ENCODE data around the gene TJAP1. TPM values are rescaled to one million over a fixed set of nuclear protein-coding genes. Genes with fewer than 3 reads are reported as not detected.
A peak's percentile ranks its signal among the peaks of the same experiment; 100 is the strongest.

TJAP1 gene, protein sequence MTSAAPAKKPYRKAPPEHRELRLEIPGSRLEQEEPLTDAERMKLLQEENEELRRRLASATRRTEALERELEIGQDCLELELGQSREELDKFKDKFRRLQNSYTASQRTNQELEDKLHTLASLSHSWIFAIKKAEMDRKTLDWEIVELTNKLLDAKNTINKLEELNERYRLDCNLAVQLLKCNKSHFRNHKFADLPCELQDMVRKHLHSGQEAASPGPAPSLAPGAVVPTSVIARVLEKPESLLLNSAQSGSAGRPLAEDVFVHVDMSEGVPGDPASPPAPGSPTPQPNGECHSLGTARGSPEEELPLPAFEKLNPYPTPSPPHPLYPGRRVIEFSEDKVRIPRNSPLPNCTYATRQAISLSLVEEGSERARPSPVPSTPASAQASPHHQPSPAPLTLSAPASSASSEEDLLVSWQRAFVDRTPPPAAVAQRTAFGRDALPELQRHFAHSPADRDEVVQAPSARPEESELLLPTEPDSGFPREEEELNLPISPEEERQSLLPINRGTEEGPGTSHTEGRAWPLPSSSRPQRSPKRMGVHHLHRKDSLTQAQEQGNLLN
- total RNA-seq (10 to 100 TPM; 32.1 to 40.0 (median 37.7) TPM), polyA plus RNA-seq (10 to 100 TPM; 13.5 to 32.1 (median 27.4) TPM)
- long read RNA-seq, donor 1, partial matches to known transcripts: 0 of 2 reads
- long read RNA-seq, donor 1, other reads (novel, unspliced or antisense): 0 of 2 reads
- long read RNA-seq, donor 2, partial matches to known transcripts: 8 of 8 reads
- long read RNA-seq, donor 2, other reads (novel, unspliced or antisense): 0 of 8 reads

DNA sequence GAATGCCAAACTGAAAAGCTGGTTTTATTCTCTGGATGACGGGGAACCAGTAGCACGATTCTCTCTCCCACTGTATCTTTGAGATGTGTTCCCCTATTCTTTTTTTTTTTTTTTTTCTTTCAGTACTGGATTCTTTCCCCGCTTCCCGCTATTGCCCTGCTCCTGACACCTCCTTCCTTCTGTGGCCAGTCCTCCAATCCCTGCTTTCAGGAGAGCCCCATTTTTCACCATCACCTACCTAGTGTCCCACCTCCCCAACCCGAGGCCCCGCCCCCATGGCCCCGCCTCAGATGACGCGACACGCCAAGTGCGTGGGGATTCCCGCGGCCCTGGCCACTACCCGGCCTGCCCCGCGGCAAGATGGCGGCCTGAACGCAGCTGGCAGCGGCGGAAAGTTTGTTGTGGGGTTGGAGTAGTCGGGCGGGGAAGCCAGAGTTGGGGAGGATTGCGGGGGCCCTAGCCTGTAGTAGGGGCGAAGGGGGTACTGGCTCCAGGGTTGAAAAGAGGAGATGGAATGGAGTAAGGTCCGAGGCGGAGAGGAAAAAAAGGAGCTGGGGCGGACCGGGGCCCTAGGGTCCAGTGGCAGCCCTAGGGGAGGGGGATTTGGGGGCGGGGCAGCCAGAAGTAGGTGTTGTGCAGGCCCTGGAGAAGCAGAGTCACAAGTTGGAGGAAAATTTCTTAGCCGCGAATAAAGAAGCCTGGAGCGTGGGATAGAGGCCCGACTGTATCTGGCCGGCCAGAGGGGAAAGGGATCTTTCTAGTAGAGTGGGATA lies at the start of gene TJAP1:
TJAP1 (plus strand) TSS at position 336 of the 773 bp plus-strand sequence. CDS start 21,432 bp downstream, outside the sequence.
- Histone ChIP-seq H3K27me3 (replicated peaks in 1 of 7) (peaks cover 0 to 2% (median 0%) of the 10 kb centered on the region in 7 donors), H3K4me1 (peaks cover 16 to 58% (median 40%) of the 10 kb centered on the region in 6 donors), H3K4me3 (peak within 1 kb of the TSS; percentile 53 to 84 (median 68)), H3K9me3 (no peaks in the 10 kb centered on the region), H3K36me3 (peaks cover 0 to 5% (median 0%) of the 10 kb centered on the region in 6 donors), H3K27ac (peak within 1 kb of the TSS; percentile 71 to 90 (median 84))
- TF ChIP-seq POLR2AphosphoS5 (IDR thresholded peaks at IDR 0.05): peak; percentile 95 to 96 (median 96)
- TF ChIP-seq POLR2A (IDR thresholded peaks at IDR 0.05): peak in 2 of 3 donors; percentile 11 to 24
- TF ChIP-seq, protein P1, sequence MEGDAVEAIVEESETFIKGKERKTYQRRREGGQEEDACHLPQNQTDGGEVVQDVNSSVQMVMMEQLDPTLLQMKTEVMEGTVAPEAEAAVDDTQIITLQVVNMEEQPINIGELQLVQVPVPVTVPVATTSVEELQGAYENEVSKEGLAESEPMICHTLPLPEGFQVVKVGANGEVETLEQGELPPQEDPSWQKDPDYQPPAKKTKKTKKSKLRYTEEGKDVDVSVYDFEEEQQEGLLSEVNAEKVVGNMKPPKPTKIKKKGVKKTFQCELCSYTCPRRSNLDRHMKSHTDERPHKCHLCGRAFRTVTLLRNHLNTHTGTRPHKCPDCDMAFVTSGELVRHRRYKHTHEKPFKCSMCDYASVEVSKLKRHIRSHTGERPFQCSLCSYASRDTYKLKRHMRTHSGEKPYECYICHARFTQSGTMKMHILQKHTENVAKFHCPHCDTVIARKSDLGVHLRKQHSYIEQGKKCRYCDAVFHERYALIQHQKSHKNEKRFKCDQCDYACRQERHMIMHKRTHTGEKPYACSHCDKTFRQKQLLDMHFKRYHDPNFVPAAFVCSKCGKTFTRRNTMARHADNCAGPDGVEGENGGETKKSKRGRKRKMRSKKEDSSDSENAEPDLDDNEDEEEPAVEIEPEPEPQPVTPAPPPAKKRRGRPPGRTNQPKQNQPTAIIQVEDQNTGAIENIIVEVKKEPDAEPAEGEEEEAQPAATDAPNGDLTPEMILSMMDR (IDR thresholded peaks at IDR 0.05 in 8 of 11, conservative IDR thresholded peaks at IDR 0.05 in 3 of 11): no peak
- intact Hi-C loops (cut with DNase I; ENCODE audit: low total_unique reads): no loop called here
- 1 to 2% (median 2%) methylated on average over 34 of the region's 34 CpGs for whole genome bisulfite sequencing, 5 donors
- DNase-seq: peak; percentile 99

DNA sequence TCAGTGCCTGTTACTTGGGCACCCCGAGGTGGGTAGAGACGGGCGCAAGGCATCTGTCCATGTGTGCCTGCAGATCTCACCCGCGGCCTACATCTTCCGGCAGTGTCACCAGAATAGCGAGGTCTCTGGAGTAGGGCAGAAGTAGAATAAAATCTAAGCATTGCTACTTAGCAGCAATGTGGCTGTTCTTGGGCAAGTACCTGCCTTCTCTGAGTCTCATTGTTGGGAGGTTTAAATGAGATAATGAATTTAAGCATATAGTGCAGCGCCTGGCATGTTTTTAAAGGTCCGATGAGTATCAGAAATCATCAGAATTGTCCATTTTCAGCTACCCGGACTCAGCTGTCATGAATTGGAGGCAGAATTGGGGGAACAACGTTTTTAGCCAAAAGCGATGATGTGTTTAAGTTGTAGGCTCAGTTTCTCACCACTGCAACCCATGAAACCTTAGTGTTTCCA lies 49.2 kb upstream of the TJAP1 start:
- H3K4me3 ChIP-seq: peak overlapping the region; percentile 62 to 97 (median 84)
- WGBS, 5 donors: 14 to 21% (median 18%) methylated on average over 12 of the region's 12 CpGs
- intact Hi-C loops (cut with DNase I; ENCODE audit: low total_unique reads): no loop called here
- no peaks in the 10 kb centered on the region for H3K9me3 ChIP-seq
- no peaks in the 10 kb centered on the region for H3K27me3 ChIP-seq (replicated peaks in 1 of 7)
- peaks cover 10 to 44% (median 28%) of the 10 kb centered on the region in 6 donors for H3K4me1 ChIP-seq
- peaks cover 0 to 25% (median 12%) of the 10 kb centered on the region in 6 donors for H3K36me3 ChIP-seq
- TF ChIP-seq POLR2AphosphoS5 (IDR thresholded peaks at IDR 0.05): no peak
- no peak for DNase-seq
- peak overlapping the region; percentile 82 to 96 (median 88) for H3K27ac ChIP-seq

DNA sequence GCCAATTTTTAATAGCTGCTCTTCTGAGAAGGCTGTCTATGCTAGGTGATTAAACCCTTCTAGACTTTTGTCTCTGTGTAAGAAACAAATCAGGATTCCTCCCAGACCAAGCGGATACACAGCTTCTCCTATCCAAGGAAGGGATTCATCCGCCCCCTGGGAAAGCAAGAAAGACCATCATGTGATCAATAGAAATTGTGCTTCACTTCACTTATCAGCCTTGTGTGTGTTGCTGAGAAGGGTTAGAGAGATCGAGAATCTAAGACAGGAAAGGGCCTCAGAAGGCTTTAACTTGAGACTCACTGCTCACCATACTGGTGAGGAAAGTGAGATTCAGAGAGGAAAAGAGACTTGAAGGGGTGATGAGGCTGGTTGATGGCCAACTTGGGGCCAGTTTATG lies 48.5 kb upstream of the TJAP1 start:
- 88 to 96% (median 91%) methylated on average over 3 of the region's 3 CpGs for WGBS, 5 donors
- TF ChIP-seq, protein P1 (IDR thresholded peaks at IDR 0.05 in 8 of 11, conservative IDR thresholded peaks at IDR 0.05 in 3 of 11): no peak
- TF ChIP-seq POLR2AphosphoS5 (IDR thresholded peaks at IDR 0.05) (no peak), POLR2A (IDR thresholded peaks at IDR 0.05) (no peak)
- Histone ChIP-seq H3K4me1 (peaks cover 10 to 44% (median 28%) of the 10 kb centered on the region in 6 donors), H3K4me3 (peak overlapping the region in 3 of 8 donors; percentile 62 to 97 (median 83)), H3K36me3 (peaks cover 0 to 33% (median 19%) of the 10 kb centered on the region in 6 donors), H3K27me3 (replicated peaks in 1 of 7) (no peaks in the 10 kb centered on the region), H3K9me3 (no peaks in the 10 kb centered on the region), H3K27ac (peak overlapping the region in 3 of 8 donors; percentile 86 to 96 (median 94))
- intact Hi-C loops (cut with DNase I; ENCODE audit: low total_unique reads): no loop called here
- DNase-seq: no peak
